GM23248 (cell line): ENCODE measurements around the gene EZR.

ENCODE experiments used
- EZH2 ChIP-seq: fragments of 200-600 bp; sonication (generic); IDR thresholded peaks from 2 replicates; pipeline ENCODE4 v1.6.1; 2018; ENCODE audit warnings: antibody characterized with exemption, mild to moderate bottlenecking; ENCODE audit not compliant: insufficient read depth, poor library complexity, severe bottlenecking
- EZH2phosphoT487 ChIP-seq: fragments of 200-600 bp; sonication (generic); IDR thresholded peaks from 2 replicates; pipeline ENCODE4 v1.6.1; 2018; ENCODE audit warnings: antibody characterized with exemption, moderate library complexity, mild to moderate bottlenecking, low read depth; ENCODE audit not compliant: insufficient read depth

GRCh38 chr6:158785036-158785435 is 34.1 kb downstream of the EZR start:
- TF ChIP-seq EZH2 (no peak), EZH2phosphoT487 (no peak)
